Measurements from ENCODE around the gene PSMC5. TPM values are rescaled to one million over a fixed set of nuclear protein-coding genes. Genes with fewer than 3 reads are reported as not detected.
"Not testable (repeated sequence)": the region's sequence is repeated elsewhere in the genome, so short reads cannot be mapped to it uniquely, and the experiment has no call there.

PSMC5 gene
- total RNA-seq, 1 experiment from 2014 or later, result 152 TPM

DNA sequence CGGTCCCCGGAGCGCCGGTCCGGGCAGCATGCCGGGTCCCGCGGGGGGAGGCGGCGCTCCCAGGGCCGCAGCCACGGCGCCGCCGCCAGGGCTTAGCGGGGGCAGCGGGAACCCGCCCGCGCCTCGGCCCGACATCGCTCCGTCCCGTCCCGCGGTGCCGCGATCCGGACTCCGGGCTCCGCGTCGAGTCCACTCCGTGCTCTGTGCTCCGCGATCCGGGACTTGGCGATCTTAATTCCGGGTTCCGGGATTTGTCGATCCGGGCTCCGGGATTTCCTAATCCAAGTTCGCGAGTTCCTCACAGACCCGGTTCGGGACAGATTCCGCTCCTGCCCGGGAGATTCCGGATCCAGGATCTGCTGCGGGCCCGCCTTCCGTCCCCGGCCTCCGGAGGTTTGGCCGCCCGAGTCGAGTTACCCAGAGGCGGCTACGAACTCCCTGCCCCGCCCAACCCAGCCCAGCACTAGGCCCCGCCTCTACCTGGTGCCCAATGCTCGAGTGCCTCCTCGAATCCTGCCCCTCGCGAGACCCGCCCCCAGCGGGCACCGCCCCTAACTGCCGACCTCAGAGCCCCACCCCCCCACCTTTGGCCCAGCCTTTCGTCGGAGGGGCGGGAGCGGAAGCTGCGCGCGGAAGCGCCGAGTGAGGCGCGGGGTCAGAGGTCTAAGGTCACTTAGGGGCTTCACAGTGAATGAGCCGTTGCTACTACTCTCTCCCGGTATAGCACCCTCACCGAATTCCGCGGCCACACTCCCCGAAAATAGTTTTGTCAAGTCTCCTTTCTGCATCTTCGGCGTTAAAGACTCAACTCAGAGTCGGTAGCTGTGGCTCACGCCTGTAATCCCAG, 15.5 kb downstream of the PSMC5 start, which contains the start of gene SMARCD2 (continued):
- TF ChIP-seq, protein P1, sequence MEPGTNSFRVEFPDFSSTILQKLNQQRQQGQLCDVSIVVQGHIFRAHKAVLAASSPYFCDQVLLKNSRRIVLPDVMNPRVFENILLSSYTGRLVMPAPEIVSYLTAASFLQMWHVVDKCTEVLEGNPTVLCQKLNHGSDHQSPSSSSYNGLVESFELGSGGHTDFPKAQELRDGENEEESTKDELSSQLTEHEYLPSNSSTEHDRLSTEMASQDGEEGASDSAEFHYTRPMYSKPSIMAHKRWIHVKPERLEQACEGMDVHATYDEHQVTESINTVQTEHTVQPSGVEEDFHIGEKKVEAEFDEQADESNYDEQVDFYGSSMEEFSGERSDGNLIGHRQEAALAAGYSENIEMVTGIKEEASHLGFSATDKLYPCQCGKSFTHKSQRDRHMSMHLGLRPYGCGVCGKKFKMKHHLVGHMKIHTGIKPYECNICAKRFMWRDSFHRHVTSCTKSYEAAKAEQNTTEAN (CRISPR knock-in tag; IDR thresholded peaks at IDR 0.05), result 0 out of 2 replicates have a peak, but pooled peaks have one; percentile 53
- peak; percentile 68; the same call in 1 of the 2 replicates for TF ChIP-seq ZNF416 (CRISPR knock-in tag; IDR thresholded peaks at IDR 0.05)
- TF ChIP-seq, protein P2, sequence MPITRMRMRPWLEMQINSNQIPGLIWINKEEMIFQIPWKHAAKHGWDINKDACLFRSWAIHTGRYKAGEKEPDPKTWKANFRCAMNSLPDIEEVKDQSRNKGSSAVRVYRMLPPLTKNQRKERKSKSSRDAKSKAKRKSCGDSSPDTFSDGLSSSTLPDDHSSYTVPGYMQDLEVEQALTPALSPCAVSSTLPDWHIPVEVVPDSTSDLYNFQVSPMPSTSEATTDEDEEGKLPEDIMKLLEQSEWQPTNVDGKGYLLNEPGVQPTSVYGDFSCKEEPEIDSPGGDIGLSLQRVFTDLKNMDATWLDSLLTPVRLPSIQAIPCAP (CRISPR knock-in tag; IDR thresholded peaks at IDR 0.05), result 0 out of 2 replicates have a peak, but pooled peaks have one; percentile 59

DNA sequence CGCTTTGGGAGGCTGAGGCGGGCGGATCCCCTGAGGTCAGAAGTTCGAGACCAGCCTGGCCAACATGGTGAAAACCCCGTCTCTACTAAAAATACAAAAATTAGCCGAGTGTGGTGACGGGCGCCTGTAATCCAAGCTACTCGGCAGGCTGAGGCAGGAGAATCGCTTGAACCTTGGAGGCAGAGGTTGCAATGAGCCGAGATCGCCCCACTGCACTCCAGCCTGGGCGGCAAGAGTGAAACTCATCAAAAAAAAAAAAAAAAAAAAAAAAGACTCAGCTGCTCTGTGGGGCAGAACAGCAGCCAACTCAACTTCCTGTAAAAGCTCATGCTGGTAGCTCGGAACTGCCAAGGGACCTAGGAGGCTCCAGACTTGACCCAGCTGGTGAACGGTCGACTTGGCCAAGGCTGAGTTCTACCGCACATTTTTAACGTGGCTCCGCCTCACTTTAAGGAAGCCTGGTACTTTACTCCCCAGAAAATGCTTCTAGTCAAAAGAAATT, 16.2 kb downstream of the PSMC5 start:
- not testable (repeated sequence) for DNase-seq (ENCODE audit: low spot score); ATAC-seq; H3K9me3 Mint-ChIP-seq; H3K36me3 Mint-ChIP-seq
- ChIA-PET POLR2A (interaction anchor here (0.6 to 1.2 kb wide), 2 partner anchors 17 to 447 kb away, joined by 7 to 8 read pairs; no protein-coding TSS in a partner anchor), CTCF (interaction anchor here (0.6 to 2.3 kb wide), 8 partner anchors 9 to 381 kb away, joined by 3 to 9 read pairs (median 4); partner anchors contain the start of gene GH2)
- Mint-ChIP-seq H3K4me1 (peaks cover 31% of the 10 kb centered on the region), H3K4me3 (peak overlapping the region; percentile 78), H3K27ac (peak overlapping the region; percentile 84), H3K27me3 (ENCODE audit: low read depth) (peaks cover 36% of the 10 kb centered on the region)

DNA sequence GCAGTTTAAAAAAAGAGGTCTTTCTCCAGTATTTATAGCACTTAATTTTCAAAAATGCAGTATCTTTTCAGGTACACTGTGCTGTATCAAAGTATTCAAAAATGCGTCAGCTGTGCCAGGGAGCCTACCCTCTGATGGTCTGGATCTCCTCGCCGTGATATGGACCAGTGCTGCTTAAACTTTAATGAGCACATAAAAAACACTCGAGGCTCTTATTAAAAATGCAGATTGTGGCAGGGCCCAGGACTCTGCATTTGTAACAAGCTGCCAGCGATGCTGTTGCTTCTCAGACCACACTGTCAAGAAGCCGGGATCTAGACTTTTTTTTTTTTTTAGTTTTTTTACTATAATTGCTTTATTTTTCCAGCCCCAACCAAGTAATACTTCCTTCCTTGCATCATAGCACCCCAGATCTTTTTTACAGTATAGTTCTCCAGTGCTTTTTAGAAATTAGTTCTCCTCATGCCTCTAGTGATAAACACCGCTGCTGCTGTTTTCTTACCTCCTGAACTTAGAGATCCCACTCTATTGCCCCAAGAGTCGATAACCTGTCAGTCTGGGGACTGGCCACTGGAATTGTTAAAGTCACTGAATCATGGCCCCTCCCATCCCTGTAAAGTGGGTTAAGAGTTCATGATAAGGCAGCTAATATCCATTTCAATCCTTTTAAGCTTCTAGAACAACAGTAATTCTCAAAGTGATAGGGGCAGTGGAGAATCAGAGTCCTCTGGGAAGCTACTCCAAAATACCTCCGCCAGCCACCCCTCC, 16.9 kb downstream of the PSMC5 start:
- Mint-ChIP-seq H3K4me1 (peaks cover 24% of the 10 kb centered on the region), H3K27ac (no peak overlapping the region), H3K9me3 (peaks cover 9% of the 10 kb centered on the region), H3K36me3 (peaks cover 6% of the 10 kb centered on the region), H3K27me3 (ENCODE audit: low read depth) (peaks cover 42% of the 10 kb centered on the region), H3K4me3 (peak overlapping the region; percentile 78)
- ChIA-PET POLR2A (interaction anchor here (0.6 to 1.2 kb wide), 2 partner anchors 18 to 448 kb away, joined by 7 to 8 read pairs; no protein-coding TSS in a partner anchor), CTCF (interaction anchor here (0.6 to 2.3 kb wide), 4 partner anchors 12 to 380 kb away, joined by 3 to 9 read pairs (median 3); no protein-coding TSS in a partner anchor)
- DNase-seq (ENCODE audit: low spot score) (no peak), ATAC-seq (no peak)
- TF ChIP-seq ZNF263 (CRISPR knock-in tag; IDR thresholded peaks at IDR 0.05; ENCODE audit: low read depth) (no peak), KAT7 (CRISPR knock-in tag; IDR thresholded peaks at IDR 0.05; ENCODE audit: borderline replicate concordance) (no peak), GABPB1 (CRISPR knock-in tag; IDR thresholded peaks at IDR 0.05) (no peak), ESRRA (CRISPR knock-in tag; IDR thresholded peaks at IDR 0.05; ENCODE audit: borderline replicate concordance) (no peak)
- TF ChIP-seq, protein P3, sequence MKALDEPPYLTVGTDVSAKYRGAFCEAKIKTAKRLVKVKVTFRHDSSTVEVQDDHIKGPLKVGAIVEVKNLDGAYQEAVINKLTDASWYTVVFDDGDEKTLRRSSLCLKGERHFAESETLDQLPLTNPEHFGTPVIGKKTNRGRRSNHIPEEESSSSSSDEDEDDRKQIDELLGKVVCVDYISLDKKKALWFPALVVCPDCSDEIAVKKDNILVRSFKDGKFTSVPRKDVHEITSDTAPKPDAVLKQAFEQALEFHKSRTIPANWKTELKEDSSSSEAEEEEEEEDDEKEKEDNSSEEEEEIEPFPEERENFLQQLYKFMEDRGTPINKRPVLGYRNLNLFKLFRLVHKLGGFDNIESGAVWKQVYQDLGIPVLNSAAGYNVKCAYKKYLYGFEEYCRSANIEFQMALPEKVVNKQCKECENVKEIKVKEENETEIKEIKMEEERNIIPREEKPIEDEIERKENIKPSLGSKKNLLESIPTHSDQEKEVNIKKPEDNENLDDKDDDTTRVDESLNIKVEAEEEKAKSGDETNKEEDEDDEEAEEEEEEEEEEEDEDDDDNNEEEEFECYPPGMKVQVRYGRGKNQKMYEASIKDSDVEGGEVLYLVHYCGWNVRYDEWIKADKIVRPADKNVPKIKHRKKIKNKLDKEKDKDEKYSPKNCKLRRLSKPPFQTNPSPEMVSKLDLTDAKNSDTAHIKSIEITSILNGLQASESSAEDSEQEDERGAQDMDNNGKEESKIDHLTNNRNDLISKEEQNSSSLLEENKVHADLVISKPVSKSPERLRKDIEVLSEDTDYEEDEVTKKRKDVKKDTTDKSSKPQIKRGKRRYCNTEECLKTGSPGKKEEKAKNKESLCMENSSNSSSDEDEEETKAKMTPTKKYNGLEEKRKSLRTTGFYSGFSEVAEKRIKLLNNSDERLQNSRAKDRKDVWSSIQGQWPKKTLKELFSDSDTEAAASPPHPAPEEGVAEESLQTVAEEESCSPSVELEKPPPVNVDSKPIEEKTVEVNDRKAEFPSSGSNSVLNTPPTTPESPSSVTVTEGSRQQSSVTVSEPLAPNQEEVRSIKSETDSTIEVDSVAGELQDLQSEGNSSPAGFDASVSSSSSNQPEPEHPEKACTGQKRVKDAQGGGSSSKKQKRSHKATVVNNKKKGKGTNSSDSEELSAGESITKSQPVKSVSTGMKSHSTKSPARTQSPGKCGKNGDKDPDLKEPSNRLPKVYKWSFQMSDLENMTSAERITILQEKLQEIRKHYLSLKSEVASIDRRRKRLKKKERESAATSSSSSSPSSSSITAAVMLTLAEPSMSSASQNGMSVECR (CRISPR knock-in tag; IDR thresholded peaks at IDR 0.05; ENCODE audit: borderline replicate concordance), result no peak
- TF ChIP-seq, protein P4, sequence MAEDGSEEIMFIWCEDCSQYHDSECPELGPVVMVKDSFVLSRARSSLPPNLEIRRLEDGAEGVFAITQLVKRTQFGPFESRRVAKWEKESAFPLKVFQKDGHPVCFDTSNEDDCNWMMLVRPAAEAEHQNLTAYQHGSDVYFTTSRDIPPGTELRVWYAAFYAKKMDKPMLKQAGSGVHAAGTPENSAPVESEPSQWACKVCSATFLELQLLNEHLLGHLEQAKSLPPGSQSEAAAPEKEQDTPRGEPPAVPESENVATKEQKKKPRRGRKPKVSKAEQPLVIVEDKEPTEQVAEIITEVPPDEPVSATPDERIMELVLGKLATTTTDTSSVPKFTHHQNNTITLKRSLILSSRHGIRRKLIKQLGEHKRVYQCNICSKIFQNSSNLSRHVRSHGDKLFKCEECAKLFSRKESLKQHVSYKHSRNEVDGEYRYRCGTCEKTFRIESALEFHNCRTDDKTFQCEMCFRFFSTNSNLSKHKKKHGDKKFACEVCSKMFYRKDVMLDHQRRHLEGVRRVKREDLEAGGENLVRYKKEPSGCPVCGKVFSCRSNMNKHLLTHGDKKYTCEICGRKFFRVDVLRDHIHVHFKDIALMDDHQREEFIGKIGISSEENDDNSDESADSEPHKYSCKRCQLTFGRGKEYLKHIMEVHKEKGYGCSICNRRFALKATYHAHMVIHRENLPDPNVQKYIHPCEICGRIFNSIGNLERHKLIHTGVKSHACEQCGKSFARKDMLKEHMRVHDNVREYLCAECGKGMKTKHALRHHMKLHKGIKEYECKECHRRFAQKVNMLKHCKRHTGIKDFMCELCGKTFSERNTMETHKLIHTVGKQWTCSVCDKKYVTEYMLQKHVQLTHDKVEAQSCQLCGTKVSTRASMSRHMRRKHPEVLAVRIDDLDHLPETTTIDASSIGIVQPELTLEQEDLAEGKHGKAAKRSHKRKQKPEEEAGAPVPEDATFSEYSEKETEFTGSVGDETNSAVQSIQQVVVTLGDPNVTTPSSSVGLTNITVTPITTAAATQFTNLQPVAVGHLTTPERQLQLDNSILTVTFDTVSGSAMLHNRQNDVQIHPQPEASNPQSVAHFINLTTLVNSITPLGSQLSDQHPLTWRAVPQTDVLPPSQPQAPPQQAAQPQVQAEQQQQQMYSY (CRISPR knock-in tag; IDR thresholded peaks at IDR 0.05), result no peak
- TF ChIP-seq, protein P5, sequence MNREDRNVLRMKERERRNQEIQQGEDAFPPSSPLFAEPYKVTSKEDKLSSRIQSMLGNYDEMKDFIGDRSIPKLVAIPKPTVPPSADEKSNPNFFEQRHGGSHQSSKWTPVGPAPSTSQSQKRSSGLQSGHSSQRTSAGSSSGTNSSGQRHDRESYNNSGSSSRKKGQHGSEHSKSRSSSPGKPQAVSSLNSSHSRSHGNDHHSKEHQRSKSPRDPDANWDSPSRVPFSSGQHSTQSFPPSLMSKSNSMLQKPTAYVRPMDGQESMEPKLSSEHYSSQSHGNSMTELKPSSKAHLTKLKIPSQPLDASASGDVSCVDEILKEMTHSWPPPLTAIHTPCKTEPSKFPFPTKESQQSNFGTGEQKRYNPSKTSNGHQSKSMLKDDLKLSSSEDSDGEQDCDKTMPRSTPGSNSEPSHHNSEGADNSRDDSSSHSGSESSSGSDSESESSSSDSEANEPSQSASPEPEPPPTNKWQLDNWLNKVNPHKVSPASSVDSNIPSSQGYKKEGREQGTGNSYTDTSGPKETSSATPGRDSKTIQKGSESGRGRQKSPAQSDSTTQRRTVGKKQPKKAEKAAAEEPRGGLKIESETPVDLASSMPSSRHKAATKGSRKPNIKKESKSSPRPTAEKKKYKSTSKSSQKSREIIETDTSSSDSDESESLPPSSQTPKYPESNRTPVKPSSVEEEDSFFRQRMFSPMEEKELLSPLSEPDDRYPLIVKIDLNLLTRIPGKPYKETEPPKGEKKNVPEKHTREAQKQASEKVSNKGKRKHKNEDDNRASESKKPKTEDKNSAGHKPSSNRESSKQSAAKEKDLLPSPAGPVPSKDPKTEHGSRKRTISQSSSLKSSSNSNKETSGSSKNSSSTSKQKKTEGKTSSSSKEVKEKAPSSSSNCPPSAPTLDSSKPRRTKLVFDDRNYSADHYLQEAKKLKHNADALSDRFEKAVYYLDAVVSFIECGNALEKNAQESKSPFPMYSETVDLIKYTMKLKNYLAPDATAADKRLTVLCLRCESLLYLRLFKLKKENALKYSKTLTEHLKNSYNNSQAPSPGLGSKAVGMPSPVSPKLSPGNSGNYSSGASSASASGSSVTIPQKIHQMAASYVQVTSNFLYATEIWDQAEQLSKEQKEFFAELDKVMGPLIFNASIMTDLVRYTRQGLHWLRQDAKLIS (CRISPR knock-in tag; IDR thresholded peaks at IDR 0.05; ENCODE audit: borderline replicate concordance), result no peak
- TF ChIP-seq, protein P6, sequence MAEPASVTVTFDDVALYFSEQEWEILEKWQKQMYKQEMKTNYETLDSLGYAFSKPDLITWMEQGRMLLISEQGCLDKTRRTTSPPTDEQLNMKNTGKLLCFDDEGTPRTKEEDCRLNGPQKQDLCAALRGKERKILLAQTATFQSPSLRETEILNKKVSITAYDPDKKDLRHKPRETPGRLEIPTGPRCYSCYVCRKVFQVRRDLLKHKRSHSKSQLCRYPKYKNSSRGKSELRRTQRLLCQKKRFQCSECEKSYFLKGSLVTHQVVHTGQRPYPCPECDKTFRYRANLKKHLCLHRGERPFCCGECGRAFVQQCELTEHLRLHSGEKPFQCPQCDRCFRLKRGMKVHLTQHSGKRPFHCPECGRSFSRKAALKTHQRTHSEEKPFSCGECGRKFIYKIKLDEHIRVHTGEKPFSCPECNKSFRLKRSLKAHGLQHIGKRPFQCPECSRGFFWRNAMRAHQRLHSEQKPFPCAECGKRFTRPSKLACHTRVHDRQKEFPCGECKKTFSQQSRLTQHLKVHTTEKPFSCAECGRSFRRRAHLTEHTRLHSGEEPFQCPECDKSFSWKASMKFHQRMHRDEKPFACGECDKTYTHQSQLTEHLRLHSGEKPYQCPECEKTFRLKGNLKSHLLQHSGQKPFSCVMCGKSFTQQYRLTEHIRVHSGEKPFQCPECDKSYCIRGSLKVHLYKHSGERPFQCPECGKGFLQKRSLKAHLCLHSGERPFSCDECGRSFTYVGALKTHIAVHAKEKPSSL (CRISPR knock-in tag; conservative IDR thresholded peaks at IDR 0.05), result no peak

Data from WTC11 (cell line).